Hypothalamus (tissue), 51 donors: ENCODE data around the gene TPM4.

ENCODE experiments used
- DNase-seq, 51 donors: peaks; one replicate each; lab custom pipeline; 2025; lab: John Stamatoyannopoulos, UW

TPM4 gene

GRCh38 chr19:16041299-16041990 is 34.9 kb upstream of the TPM4 start:
- DNase-seq: peak in 50 of 51 donors; percentile 14 to 83 (median 62)

DNA sequence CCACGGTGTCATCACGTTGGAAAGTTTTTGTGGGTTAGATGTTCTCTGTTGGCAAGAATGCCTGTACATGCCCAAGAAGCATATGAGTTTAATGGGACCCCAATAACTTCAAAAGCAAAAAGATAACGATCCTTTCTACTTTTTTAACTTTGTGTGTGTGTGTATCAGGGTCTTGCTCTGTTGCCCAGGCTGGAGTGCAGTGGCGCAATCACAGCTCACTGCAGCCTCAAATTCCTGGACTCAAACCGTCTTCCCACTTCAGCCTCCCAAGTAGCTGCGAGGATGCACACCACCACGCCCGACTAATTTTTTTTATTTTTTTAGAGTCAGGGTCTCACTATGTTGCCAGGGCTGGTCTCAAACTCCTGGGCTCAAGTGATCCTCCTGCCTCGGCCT is 34.3 kb upstream of the TPM4 start:
- no peak for DNase-seq

- DNase-seq: no peak
Measured at GRCh38 chr19:16042533-16043085, 33.7 kb upstream of the TPM4 start.

DNA sequence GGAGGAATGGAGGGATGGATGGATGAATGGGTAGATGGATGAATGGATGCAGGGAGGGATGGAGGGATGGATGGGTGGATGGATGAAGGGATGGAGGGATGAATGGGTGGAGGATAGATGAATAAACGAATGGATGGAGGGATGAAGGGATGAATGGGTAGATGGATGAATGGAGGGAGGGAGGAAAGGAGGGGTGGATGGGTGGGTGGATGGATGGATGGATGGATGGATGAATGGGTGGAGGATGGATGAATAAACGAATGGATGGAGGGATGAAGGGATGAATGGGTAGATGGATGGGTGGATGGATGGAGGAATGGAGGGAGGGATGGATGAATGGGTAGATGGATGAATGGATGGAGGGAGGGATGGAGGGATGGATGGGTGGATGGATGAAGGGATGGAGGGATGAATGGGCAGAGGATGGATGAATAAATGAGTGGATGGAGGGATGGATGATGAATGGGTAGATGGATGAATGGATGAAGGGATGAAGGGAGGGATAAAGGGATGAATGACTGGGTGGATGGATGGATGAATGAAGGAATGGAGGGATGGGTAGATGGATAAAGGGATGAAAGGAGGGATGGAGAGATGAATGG is 33.0 kb upstream of the TPM4 start:
- DNase-seq: no peak

DNA sequence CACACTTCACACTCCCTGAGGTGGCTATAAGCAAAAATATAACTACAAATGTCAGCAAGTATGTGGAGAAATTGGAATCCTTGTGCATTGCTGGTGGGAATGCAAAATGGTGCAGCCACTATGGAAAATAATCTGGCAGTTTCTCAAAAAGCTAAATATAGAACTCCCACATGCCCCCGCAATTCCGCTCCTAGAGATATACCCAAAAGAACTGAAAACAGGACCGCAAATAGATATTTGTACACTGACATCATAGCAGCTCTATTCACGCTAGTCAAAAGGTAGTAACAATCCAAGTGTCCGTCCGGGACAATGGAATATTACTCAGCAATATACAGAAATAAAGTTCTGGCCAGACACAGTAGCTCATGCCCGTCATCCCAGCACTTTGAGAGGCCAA is 31.5 kb upstream of the TPM4 start:
- DNase-seq: no peak

GRCh38 chr19:16045171-16045570 is 31.1 kb upstream of the TPM4 start:
- no peak for DNase-seq

DNA sequence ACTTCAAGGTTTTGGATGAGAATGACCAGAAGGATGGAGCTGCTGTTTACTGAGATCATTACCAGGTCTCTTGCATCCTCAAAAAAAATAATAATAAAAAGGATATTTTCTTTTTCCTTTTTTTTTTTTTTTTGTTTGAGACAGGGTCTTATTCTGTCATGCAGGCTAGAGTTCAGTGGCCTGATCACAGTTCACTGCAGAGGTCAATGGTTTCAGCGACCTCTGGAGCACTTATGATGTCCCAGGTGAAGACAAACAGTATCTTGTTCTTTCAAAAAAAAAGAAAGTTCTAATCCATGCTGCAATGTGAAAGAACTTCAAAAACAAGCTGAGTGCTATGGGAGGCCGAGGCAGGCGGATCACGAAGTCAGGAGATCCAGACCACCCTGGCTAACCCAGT is 30.4 kb upstream of the TPM4 start:
- DNase-seq: no peak

GRCh38 chr19:16048583-16048982 is 27.7 kb upstream of the TPM4 start:
- no peak for DNase-seq

DNA sequence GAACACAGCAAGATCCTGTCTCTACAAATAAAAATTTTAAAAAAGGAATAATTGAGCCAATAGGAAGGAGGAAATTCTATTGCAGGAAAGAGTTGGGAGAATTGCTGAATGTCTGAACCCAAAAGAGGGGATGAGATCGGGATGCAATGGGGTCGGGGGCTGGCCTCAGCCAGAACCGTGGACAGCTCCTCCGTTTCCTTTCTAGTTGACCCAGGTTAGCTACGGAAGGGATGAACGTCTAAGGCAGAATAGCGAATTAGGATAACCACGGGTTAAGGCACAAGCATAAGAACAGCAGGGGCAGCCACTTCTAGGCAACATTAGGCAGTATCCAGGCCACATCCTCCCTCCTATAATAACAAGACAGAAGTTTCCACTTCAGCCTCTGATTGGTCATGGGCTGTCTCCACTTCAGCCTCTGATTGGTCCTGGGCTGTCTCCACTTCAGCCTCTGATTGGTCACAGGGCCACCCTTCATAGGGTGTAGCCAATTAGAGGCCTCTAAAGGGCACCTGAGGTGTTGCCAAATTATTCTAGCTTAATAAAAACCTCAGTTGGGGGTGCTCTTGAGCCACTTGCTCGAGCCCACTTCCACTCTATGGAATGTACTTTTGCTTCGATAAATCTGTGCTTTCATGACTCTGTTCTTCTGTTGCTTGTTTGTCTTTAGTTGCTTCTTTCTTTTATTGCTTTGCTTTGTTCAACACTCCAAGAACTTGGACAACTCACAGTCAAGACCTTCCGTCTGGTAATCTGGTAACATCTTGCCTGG is 24.9 kb upstream of the TPM4 start:
- DNase-seq: no peak

DNA sequence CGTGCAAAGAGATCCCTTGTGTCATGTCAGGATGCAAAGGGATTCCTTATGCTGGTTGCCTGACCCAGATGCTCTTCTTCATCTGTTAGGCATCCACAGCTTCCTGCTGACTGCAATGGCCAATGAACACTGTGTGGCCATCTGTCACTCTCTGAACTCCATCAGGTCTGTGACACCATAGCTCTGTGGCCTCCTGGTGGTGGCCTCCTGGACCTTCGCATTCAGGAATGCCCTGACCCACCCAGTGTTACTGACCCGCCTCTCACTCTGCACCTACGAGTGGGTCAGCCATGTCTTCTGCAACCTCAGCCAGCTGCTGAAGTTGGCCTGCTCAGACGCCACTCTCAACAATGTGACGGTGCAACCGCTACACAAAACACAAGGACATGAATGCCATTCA is 23.9 kb upstream of the TPM4 start:
- no peak for DNase-seq

DNA sequence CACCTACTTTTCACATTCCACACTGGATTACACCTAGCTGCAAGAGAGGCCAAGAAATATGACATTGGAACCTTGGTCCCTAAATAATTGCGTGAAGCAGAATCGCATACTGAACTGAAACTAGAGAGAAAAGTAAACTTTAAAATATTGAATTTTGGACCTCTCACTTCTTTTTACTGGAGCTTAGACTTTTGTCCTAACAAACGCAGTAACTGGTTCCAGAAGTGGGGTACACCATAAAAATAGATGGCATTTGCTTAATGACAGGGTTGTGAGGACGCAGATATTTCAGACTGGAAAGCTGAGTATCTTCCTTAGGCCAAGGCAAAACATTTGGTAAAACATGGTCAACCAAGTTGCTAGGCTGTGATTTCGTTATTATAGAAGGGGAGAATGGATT is 19.2 kb upstream of the TPM4 start:
- DNase-seq: no peak

- no peak for DNase-seq
Measured at GRCh38 chr19:16060294-16060693, 16.0 kb upstream of the TPM4 start.

DNA sequence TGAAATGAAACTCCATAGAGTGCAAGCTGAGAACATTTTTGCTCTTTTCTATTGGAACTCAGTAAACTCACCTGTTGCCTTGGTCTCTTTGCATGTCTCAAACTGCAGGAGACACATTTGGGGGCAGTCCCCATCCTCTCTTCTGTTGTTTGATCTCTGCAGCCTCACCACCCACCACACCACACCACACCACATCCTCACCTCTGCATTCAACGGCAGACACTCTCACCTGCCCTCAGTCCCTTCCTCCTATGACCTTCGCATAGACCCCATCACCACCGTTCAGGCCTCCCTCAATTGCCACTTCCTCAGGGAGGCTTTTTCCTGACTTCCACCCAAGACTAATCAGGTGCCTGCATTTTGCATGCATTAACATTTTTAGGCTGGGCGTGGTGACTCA is 14.4 kb upstream of the TPM4 start:
- no peak for DNase-seq

GRCh38 chr19:16062789-16063188 is 13.5 kb upstream of the TPM4 start:
- DNase-seq: peak in 5 of 51 donors; percentile 12 to 39 (median 19)

DNA sequence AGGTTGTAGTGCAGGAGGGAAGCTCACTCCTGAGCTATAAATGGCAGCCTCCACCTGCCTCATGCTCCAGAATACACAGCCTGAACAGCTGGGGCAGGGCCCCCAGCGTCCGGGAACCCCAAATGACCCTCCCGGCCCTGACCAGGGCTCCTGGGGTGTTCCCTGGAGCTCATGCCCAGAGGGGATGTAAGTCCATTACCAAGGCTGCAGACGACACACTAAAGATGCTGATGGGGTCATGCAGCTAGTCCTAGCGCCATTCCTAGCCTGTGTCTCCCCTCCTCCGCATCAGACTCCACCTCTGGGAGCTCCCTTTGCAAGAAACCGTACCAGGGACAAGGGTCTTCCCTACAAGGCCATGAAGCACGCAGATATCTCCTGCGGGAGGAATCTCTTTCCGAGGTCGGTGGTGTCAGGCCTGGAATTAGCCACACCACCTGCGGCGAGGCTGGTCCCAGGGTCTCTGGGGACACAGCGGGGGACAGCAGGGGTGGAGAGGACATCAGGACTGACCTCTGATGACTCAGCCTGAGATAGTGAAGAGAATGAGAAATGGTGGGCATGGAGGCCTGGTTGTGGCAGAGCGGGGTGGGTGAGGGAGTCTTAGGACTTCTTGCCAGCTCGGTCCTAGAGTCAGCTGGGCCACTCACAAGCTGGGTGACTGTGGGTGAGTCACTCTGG is 11.9 kb upstream of the TPM4 start:
- no peak for DNase-seq

DNA sequence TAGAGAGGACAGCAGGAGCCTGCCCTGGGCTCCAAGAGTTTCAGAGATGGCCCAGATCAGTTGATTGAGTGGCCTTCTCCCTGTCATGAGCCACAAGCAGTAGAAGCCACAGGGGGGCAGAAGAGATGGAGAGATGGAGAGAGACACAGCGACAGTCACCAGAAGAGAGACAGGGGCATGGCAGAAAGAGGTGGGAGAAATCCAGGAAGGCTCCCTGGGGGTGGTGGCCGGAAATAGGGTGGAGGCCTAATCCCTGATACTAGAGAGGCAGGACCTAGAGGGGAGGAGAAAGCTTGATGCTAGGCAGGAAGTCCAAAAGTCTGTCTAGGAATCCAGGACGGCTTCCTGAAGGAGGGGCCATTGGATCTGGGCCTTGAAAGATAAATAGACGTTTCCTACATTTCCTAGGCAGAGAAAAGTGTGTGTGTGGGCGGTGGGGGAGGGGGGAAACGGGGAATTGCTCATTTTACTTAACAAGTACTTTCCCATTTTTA is 9.6 kb upstream of the TPM4 start:
- no peak for DNase-seq

- peak in 31 of 51 donors; percentile 9 to 73 (median 45) for DNase-seq
Measured at GRCh38 chr19:16067205-16067938, 8.9 kb upstream of the TPM4 start.

DNA sequence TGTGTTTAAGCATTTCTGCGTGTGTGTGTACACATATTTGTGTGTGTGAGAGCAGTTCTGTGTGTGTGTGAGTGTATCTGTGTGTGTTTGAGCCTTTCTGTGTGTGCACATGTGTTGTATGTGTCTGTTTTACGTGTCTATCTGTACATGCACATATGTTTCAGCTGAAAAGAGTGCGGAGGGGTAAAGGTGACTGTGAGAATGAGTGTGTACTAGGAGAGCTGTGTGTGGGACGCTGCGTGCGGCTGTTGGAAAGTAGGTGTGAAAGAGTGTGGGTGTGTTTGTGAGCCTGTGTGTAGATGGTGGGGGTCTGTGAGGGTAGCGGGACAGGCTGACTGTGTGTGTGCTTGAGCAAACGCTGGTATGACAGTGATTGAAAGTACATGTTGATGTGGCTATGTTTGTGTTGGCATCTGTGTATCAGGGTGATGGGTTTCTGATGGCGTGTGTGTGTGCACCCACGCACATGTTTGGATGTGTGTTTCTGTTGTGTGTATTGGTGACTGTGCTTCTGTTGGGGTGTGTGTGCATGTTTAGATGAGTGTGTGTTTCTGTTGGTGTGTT is 7.5 kb upstream of the TPM4 start:
- no peak for DNase-seq

- no peak for DNase-seq
Measured at GRCh38 chr19:16069813-16070365, 6.4 kb upstream of the TPM4 start.
